ENCODE results near the gene SH3YL1.
A peak's percentile ranks its signal among the peaks of the same experiment; 100 is the strongest.

Gene SH3YL1

GRCh38 chr2:223451-223850 lies 40.4 kb downstream of the SH3YL1 start:
- Mint-ChIP-seq H3K4me3 (no peak overlapping the region), H3K9me3 (no peaks in the 10 kb centered on the region), H3K4me1 (no peaks in the 10 kb centered on the region), H3K36me3 (peaks cover 27% of the 10 kb centered on the region), H3K27me3 (no peaks in the 10 kb centered on the region), H3K27ac (no peak overlapping the region)

- no peak overlapping the region for H3K27ac Mint-ChIP-seq
- H3K9me3 Mint-ChIP-seq, result no peaks in the 10 kb centered on the region
- peaks cover 3% of the 10 kb centered on the region for H3K27me3 Mint-ChIP-seq
- no peaks in the 10 kb centered on the region for H3K4me1 Mint-ChIP-seq
- H3K36me3 Mint-ChIP-seq, result peaks cover 6% of the 10 kb centered on the region
- H3K4me3 Mint-ChIP-seq, result no peak overlapping the region
Measured at GRCh38 chr2:216068-216467, 47.8 kb downstream of the SH3YL1 start.

GRCh38 chr2:213932-214693 lies 49.7 kb downstream of the SH3YL1 start:
- H3K36me3 Mint-ChIP-seq, result peaks cover 6% of the 10 kb centered on the region
- peaks cover 3% of the 10 kb centered on the region for H3K27me3 Mint-ChIP-seq
- no peak overlapping the region for H3K4me3 Mint-ChIP-seq
- H3K4me1 Mint-ChIP-seq, result peaks cover under 1% of the 10 kb centered on the region
- no peaks in the 10 kb centered on the region for H3K9me3 Mint-ChIP-seq
- H3K27ac Mint-ChIP-seq, result no peak overlapping the region

- Mint-ChIP-seq H3K4me3 (no peak overlapping the region), H3K27ac (no peak overlapping the region), H3K4me1 (peaks cover 14% of the 10 kb centered on the region), H3K9me3 (no peaks in the 10 kb centered on the region), H3K36me3 (no peaks in the 10 kb centered on the region), H3K27me3 (peaks cover 3% of the 10 kb centered on the region)
Measured at GRCh38 chr2:211486-212184, 52.2 kb downstream of the SH3YL1 start.

GRCh38 chr2:210660-211059 lies 53.2 kb downstream of the SH3YL1 start:
- Mint-ChIP-seq H3K9me3 (no peaks in the 10 kb centered on the region), H3K27ac (no peak overlapping the region), H3K36me3 (peaks cover 1% of the 10 kb centered on the region), H3K27me3 (peaks cover 3% of the 10 kb centered on the region), H3K4me1 (peaks cover 14% of the 10 kb centered on the region), H3K4me3 (no peak overlapping the region)

GRCh38 chr2:209470-209869 lies 54.4 kb downstream of the SH3YL1 start:
- no peaks in the 10 kb centered on the region for H3K9me3 Mint-ChIP-seq
- peaks cover 1% of the 10 kb centered on the region for H3K36me3 Mint-ChIP-seq
- H3K27me3 Mint-ChIP-seq, result peaks cover 3% of the 10 kb centered on the region
- peaks cover 14% of the 10 kb centered on the region for H3K4me1 Mint-ChIP-seq
- no peak overlapping the region for H3K27ac Mint-ChIP-seq
- H3K4me3 Mint-ChIP-seq, result no peak overlapping the region

GRCh38 chr2:208335-208734 lies 55.5 kb downstream of the SH3YL1 start:
- no peaks in the 10 kb centered on the region for H3K9me3 Mint-ChIP-seq
- no peak overlapping the region for H3K4me3 Mint-ChIP-seq
- H3K36me3 Mint-ChIP-seq, result peaks cover 1% of the 10 kb centered on the region
- H3K27ac Mint-ChIP-seq, result peak overlapping the region; percentile 27
- H3K4me1 Mint-ChIP-seq, result peaks cover 24% of the 10 kb centered on the region
- H3K27me3 Mint-ChIP-seq, result peaks cover 3% of the 10 kb centered on the region

- no peaks in the 10 kb centered on the region for H3K9me3 Mint-ChIP-seq
- H3K27ac Mint-ChIP-seq, result no peak overlapping the region
- H3K4me1 Mint-ChIP-seq, result peaks cover 38% of the 10 kb centered on the region
- no peaks in the 10 kb centered on the region for H3K27me3 Mint-ChIP-seq
- H3K4me3 Mint-ChIP-seq, result no peak overlapping the region
- H3K36me3 Mint-ChIP-seq, result peaks cover 1% of the 10 kb centered on the region
Measured at GRCh38 chr2:203984-204383, 59.8 kb downstream of the SH3YL1 start.

- peaks cover 1% of the 10 kb centered on the region for H3K36me3 Mint-ChIP-seq
- H3K9me3 Mint-ChIP-seq, result no peaks in the 10 kb centered on the region
- H3K4me1 Mint-ChIP-seq, result peaks cover 32% of the 10 kb centered on the region
- peak overlapping the region; percentile 37 for H3K4me3 Mint-ChIP-seq
- no peaks in the 10 kb centered on the region for H3K27me3 Mint-ChIP-seq
- peak overlapping the region; percentile 55 for H3K27ac Mint-ChIP-seq
Measured at GRCh38 chr2:203401-203800, 60.4 kb downstream of the SH3YL1 start.

- Mint-ChIP-seq H3K27ac (peak overlapping the region; percentile 33), H3K36me3 (peaks cover 1% of the 10 kb centered on the region), H3K9me3 (no peaks in the 10 kb centered on the region), H3K4me1 (peaks cover 27% of the 10 kb centered on the region), H3K27me3 (no peaks in the 10 kb centered on the region), H3K4me3 (peak overlapping the region; percentile 37)
Measured at GRCh38 chr2:202945-203344, 60.9 kb downstream of the SH3YL1 start.

GRCh38 chr2:201648-202433 lies 62.0 kb downstream of the SH3YL1 start:
- Mint-ChIP-seq H3K27ac (no peak overlapping the region), H3K9me3 (no peaks in the 10 kb centered on the region), H3K27me3 (no peaks in the 10 kb centered on the region), H3K4me3 (no peak overlapping the region), H3K36me3 (peaks cover 1% of the 10 kb centered on the region), H3K4me1 (peaks cover 25% of the 10 kb centered on the region)

- Mint-ChIP-seq H3K4me1 (peaks cover 23% of the 10 kb centered on the region), H3K9me3 (no peaks in the 10 kb centered on the region), H3K4me3 (no peak overlapping the region), H3K27me3 (no peaks in the 10 kb centered on the region), H3K27ac (no peak overlapping the region), H3K36me3 (no peaks in the 10 kb centered on the region)
Measured at GRCh38 chr2:199041-199966, 64.5 kb downstream of the SH3YL1 start.

GRCh38 chr2:196406-196805 lies 67.4 kb downstream of the SH3YL1 start:
- no peak overlapping the region for H3K4me3 Mint-ChIP-seq

GRCh38 chr2:195932-196331 lies 67.9 kb downstream of the SH3YL1 start:
- Mint-ChIP-seq H3K4me3 (no peak overlapping the region), H3K9me3 (no peaks in the 10 kb centered on the region), H3K36me3 (no peaks in the 10 kb centered on the region), H3K27ac (peak overlapping the region; percentile 21), H3K27me3 (no peaks in the 10 kb centered on the region), H3K4me1 (no peaks in the 10 kb centered on the region)

More at GRCh38 chr2:196406-196805, 67.4 kb downstream of the SH3YL1 start:
- H3K36me3 Mint-ChIP-seq, result no peaks in the 10 kb centered on the region
- H3K9me3 Mint-ChIP-seq, result no peaks in the 10 kb centered on the region
- no peaks in the 10 kb centered on the region for H3K4me1 Mint-ChIP-seq
- H3K27me3 Mint-ChIP-seq, result no peaks in the 10 kb centered on the region
- no peak overlapping the region for H3K27ac Mint-ChIP-seq

GRCh38 chr2:193141-193671 lies 70.6 kb downstream of the SH3YL1 start:
- H3K9me3 Mint-ChIP-seq, result peaks cover 3% of the 10 kb centered on the region
- H3K4me3 Mint-ChIP-seq, result no peak overlapping the region
- no peak overlapping the region for H3K27ac Mint-ChIP-seq
- peaks cover 2% of the 10 kb centered on the region for H3K36me3 Mint-ChIP-seq
- H3K4me1 Mint-ChIP-seq, result no peaks in the 10 kb centered on the region
- no peaks in the 10 kb centered on the region for H3K27me3 Mint-ChIP-seq
